ENCODE measurements around the gene SNRNP35. TPM values are rescaled to one million over a fixed set of nuclear protein-coding genes. Genes with fewer than 3 reads are reported as not detected.
"Not testable (repeated sequence)": the region's sequence is repeated elsewhere in the genome, so short reads cannot be mapped to it uniquely, and the experiment has no call there.

The SNRNP35 gene, protein sequence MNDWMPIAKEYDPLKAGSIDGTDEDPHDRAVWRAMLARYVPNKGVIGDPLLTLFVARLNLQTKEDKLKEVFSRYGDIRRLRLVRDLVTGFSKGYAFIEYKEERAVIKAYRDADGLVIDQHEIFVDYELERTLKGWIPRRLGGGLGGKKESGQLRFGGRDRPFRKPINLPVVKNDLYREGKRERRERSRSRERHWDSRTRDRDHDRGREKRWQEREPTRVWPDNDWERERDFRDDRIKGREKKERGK
- total RNA-seq, result 10 to 100 TPM; 27.8 to 73.9 TPM

- H3K4me3 ChIP-seq, result peak within 1 kb of the TSS; percentile 82
- H3K9me3 ChIP-seq, result no peaks in the 10 kb centered on the region
- no peak for TF ChIP-seq CTCF (IDR thresholded peaks at IDR 0.05)
- H3K27me3 ChIP-seq (replicated peaks; ENCODE audit: insufficient read depth), result no peaks in the 10 kb centered on the region
- no peaks in the 10 kb centered on the region for H3K36me3 ChIP-seq
- peak within 1 kb of the TSS; percentile 94 to 96 for H3K27ac ChIP-seq
- H3K4me1 ChIP-seq (ENCODE audit: control insufficient read depth in 1 of 2, low read depth in 2 of 2), result peaks cover 6 to 16% of the 10 kb centered on the region in 2 donors
- ATAC-seq (ENCODE audit: insufficient number of reproducible peaks, low FRiP score, low read depth), result peak; percentile 32
- peak; percentile 28 for DNase-seq (ENCODE audit: low spot score)
Observed at GRCh38 chr12:123457980-123458779, at the start of gene SNRNP35. SNRNP35 (plus strand) TSS chr12:123458139; CDS start chr12:123465541, 7,402 bp downstream.

- not testable (repeated sequence) for H3K9me3 ChIP-seq; H3K27me3 ChIP-seq (replicated peaks; ENCODE audit: insufficient read depth); H3K27ac ChIP-seq; H3K4me3 ChIP-seq; DNase-seq (ENCODE audit: low spot score); ATAC-seq (ENCODE audit: insufficient number of reproducible peaks, low FRiP score, low read depth); H3K4me1 ChIP-seq (ENCODE audit: control insufficient read depth in 1 of 2, low read depth in 2 of 2)
- peaks cover 50% of the 10 kb centered on the region for H3K36me3 ChIP-seq
Observed at GRCh38 chr12:123408619-123409018, 49.3 kb upstream of the SNRNP35 start.

DNA sequence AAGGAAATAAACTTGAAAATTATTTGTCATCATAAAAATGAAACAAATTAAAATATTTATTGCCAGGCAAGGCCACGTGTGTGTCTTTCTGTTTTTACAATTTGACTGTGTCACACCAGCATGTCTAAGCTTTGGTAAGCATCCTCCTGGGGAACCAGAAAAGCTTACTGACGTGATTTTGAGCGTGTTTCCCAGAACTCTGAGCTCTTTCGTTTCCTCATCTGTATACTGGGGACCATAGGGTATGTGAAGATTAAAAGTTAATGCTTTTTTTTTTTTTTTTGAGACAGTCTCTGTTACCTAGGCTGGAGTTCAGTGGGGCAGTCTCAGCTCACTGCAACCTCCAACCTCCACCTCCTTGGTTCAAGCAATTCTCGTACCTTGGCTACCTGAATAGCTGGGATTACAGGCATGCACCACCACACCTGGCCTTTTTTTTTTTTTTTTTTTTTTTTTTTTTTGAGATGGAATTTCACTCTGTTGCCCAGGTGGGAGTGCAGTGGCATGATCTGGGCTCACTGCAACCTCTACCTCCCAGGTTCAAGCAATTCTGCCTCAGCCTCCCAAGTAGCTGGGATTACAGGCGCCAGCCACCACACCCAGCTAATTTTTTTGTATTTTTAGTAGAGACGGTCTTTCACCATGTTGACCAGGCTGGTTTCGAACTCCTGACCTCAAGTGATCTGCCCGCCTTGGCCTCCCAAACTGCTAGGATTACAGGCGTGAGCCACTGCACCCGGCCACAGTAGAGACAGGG, 48.5 kb upstream of the SNRNP35 start:
- H3K36me3 ChIP-seq, result peaks cover 41% of the 10 kb centered on the region
- not testable (repeated sequence) for H3K4me1 ChIP-seq (ENCODE audit: control insufficient read depth in 1 of 2, low read depth in 2 of 2); DNase-seq (ENCODE audit: low spot score); H3K27me3 ChIP-seq (replicated peaks; ENCODE audit: insufficient read depth); H3K4me3 ChIP-seq; H3K9me3 ChIP-seq; H3K27ac ChIP-seq; ATAC-seq (ENCODE audit: insufficient number of reproducible peaks, low FRiP score, low read depth)

DNA sequence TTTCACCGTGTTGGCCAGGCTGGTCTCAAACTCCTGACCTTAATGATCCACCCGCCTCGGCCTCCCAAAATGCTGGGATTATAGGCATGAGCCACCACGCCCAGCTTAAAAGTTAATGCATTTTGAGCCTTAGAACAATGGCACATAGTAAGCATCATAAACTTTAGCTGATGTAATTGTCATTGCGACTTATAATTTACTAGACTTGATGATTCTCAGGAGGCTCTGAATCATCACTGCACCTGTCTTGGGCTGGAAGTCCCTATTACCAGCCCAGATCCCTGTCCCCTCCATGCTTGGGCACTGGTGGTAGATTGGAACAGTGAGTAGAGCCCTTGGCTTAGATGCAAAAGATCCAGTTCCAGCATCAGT, 47.9 kb upstream of the SNRNP35 start:
- peaks cover 36% of the 10 kb centered on the region for H3K36me3 ChIP-seq
- TF ChIP-seq CTCF (IDR thresholded peaks at IDR 0.05), result no peak

DNA sequence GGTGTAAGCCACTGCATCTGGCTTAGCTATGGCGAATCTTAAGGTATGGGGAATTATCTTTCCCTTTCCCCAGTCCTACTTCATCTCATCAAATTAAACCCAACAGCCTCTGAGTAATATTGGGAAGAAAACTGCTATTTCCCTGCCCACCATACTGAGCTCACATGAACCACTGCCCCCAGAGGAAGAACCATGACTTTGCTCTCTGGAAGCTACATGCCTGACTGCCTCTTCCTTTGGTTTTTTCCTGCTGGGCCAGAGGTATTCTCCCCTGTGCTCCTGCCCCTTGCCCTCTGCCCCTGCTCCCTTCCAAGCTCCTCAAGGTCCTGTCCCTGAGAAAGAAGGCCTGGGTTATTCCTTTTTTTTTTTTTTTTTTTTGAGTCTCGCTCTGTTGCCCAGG, 36.6 kb upstream of the SNRNP35 start:
- ATAC-seq (ENCODE audit: insufficient number of reproducible peaks, low FRiP score, low read depth) (no peak), DNase-seq (ENCODE audit: low spot score) (no peak)
- Histone ChIP-seq H3K36me3 (peaks cover 21% of the 10 kb centered on the region), H3K27me3 (replicated peaks; ENCODE audit: insufficient read depth) (no peaks in the 10 kb centered on the region), H3K4me3 (no peak overlapping the region), H3K27ac (no peak overlapping the region), H3K4me1 (ENCODE audit: control insufficient read depth in 1 of 2, low read depth in 2 of 2) (no peaks in the 10 kb centered on the region), H3K9me3 (no peaks in the 10 kb centered on the region)
- TF ChIP-seq CTCF (IDR thresholded peaks at IDR 0.05), result no peak

More for the DNA sequence above, 47.9 kb upstream of the SNRNP35 start:
- H3K4me1 ChIP-seq (ENCODE audit: control insufficient read depth in 1 of 2, low read depth in 2 of 2), result peaks cover 0 to 7% of the 10 kb centered on the region in 2 donors
- H3K4me3 ChIP-seq, result no peak overlapping the region
- H3K27ac ChIP-seq, result peak overlapping the region in 1 of 2 donors; percentile 27
- no peak for ATAC-seq (ENCODE audit: insufficient number of reproducible peaks, low FRiP score, low read depth)
- no peaks in the 10 kb centered on the region for H3K27me3 ChIP-seq (replicated peaks; ENCODE audit: insufficient read depth)
- DNase-seq (ENCODE audit: low spot score), result no peak
- H3K9me3 ChIP-seq, result no peaks in the 10 kb centered on the region
